ENCODE results near the gene GET3. TPM values are rescaled to one million over a fixed set of nuclear protein-coding genes. Genes with fewer than 3 reads are reported as not detected.

Gene GET3
- total and polyA plus RNA-seq, 2 of the 13 experiments (the other 11 are each of a cell fraction or from before 2014, with no cell fraction given): 57.7 to 59.4 TPM

DNA sequence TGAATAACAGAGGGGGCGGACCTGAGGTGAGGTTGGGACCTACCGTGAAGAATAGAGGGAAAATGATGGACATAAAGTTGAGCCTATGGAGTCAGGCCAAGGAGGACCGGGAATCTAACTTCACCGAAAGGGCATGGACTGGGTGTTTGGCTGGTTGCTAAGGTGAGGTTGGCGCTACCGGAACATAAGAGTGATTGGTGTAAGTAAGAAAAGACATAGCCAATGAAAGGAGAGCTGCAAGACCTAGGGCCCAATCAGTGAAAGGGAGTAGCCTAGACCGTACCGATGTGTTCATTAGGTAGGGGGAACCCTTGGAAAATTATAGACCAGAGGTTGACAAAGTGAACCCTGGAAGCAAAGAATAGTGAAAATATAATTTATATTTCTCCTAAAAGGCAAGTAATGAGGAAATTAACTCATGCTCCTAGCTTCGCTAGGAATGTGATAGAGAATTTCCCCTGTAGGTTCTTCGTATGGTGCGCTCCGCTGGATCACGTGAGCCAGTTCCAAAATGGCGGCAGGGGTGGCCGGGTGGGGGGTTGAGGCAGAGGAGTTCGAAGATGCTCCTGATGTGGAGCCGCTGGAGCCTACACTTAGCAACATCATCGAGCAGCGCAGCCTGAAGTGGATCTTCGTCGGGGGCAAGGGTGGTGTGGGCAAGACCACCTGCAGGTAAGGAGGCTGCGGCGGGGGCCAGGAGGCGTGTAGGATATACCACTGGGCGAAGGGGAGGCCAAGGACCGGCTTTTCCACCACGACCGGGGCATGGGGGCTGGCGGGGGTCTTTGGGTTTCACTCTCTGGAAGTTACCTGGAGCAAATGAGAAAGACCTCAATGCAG is at the start of gene GET3 (continued):
- TF ChIP-seq ZNF337 (CRISPR knock-in tag; IDR thresholded peaks at IDR 0.05; ENCODE audit: borderline replicate concordance, low read depth) (no peak), FOXA3 (CRISPR knock-in tag; IDR thresholded peaks at IDR 0.05) (no peak), ZFYVE20 (CRISPR knock-in tag; IDR thresholded peaks at IDR 0.05; ENCODE audit: borderline replicate concordance, low read depth) (no peak), SRY (CRISPR knock-in tag; IDR thresholded peaks at IDR 0.05) (no peak), ZNF446 (CRISPR knock-in tag; IDR thresholded peaks at IDR 0.05) (no peak), RNF2 (conservative IDR thresholded peaks at IDR 0.05; ENCODE audit: low read depth) (0 out of 2 replicates have a peak, but pooled peaks have one; percentile 15), ZNF136 (CRISPR knock-in tag; IDR thresholded peaks at IDR 0.05; ENCODE audit: low read depth) (no peak), ZNF720 (CRISPR knock-in tag; IDR thresholded peaks at IDR 0.05) (no peak), YEATS4 (CRISPR knock-in tag; IDR thresholded peaks at IDR 0.05; ENCODE audit: borderline replicate concordance) (no peak), DR1 (CRISPR knock-in tag; IDR thresholded peaks at IDR 0.05) (peak; percentile 13; the same call in 1 of the 2 replicates), ZMAT3 (CRISPR knock-in tag; conservative IDR thresholded peaks at IDR 0.05) (no peak), TAF1 (CRISPR knock-in tag; IDR thresholded peaks at IDR 0.05) (peak; percentile 71), ZNF563 (CRISPR knock-in tag; IDR thresholded peaks at IDR 0.05) (no peak), MYNN (CRISPR knock-in tag; IDR thresholded peaks at IDR 0.05; ENCODE audit: low read depth) (no peak), ZNF10 (CRISPR knock-in tag; IDR thresholded peaks at IDR 0.05; ENCODE audit: borderline replicate concordance, low read depth) (no peak), MTA1 (CRISPR knock-in tag; IDR thresholded peaks at IDR 0.05; ENCODE audit: borderline replicate concordance) (no peak), MED13 (CRISPR knock-in tag; IDR thresholded peaks at IDR 0.05) (no peak), TCF7L2 (IDR thresholded peaks at IDR 0.05; ENCODE audit: low read depth, low read length) (no peak), KDM6A (CRISPR knock-in tag; IDR thresholded peaks at IDR 0.05; ENCODE audit: low read depth) (no peak), SNAI1 (CRISPR knock-in tag; IDR thresholded peaks at IDR 0.05; ENCODE audit: borderline replicate concordance) (peak; percentile 37; the same call in 1 of the 2 replicates), YEATS2 (CRISPR knock-in tag; IDR thresholded peaks at IDR 0.05; ENCODE audit: borderline replicate concordance) (peak; percentile 70), ZNF160 (CRISPR knock-in tag; IDR thresholded peaks at IDR 0.05) (0 out of 2 replicates have a peak, but pooled peaks have one; percentile 56), NPAS2 (CRISPR knock-in tag; IDR thresholded peaks at IDR 0.05; ENCODE audit: borderline replicate concordance) (no peak)
- TF ChIP-seq, protein P1, sequence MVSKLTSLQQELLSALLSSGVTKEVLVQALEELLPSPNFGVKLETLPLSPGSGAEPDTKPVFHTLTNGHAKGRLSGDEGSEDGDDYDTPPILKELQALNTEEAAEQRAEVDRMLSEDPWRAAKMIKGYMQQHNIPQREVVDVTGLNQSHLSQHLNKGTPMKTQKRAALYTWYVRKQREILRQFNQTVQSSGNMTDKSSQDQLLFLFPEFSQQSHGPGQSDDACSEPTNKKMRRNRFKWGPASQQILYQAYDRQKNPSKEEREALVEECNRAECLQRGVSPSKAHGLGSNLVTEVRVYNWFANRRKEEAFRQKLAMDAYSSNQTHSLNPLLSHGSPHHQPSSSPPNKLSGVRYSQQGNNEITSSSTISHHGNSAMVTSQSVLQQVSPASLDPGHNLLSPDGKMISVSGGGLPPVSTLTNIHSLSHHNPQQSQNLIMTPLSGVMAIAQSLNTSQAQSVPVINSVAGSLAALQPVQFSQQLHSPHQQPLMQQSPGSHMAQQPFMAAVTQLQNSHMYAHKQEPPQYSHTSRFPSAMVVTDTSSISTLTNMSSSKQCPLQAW (CRISPR knock-in tag; IDR thresholded peaks at IDR 0.05): peak; percentile 70
- TF ChIP-seq, protein P2, sequence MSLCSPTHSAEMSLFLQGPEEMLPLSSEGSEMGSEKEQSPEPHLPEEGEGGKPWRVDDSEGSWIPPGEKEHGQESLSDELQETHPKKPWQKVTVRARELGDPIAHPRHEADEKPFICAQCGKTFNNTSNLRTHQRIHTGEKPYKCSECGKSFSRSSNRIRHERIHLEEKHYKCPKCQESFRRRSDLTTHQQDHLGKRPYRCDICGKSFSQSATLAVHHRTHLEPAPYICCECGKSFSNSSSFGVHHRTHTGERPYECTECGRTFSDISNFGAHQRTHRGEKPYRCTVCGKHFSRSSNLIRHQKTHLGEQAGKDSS (CRISPR knock-in tag; IDR thresholded peaks at IDR 0.05; ENCODE audit: borderline replicate concordance, low read depth): no peak
- TF ChIP-seq, protein P3, sequence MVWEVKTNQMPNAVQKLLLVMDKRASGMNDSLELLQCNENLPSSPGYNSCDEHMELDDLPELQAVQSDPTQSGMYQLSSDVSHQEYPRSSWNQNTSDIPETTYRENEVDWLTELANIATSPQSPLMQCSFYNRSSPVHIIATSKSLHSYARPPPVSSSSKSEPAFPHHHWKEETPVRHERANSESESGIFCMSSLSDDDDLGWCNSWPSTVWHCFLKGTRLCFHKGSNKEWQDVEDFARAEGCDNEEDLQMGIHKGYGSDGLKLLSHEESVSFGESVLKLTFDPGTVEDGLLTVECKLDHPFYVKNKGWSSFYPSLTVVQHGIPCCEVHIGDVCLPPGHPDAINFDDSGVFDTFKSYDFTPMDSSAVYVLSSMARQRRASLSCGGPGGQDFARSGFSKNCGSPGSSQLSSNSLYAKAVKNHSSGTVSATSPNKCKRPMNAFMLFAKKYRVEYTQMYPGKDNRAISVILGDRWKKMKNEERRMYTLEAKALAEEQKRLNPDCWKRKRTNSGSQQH (CRISPR knock-in tag; IDR thresholded peaks at IDR 0.05; ENCODE audit: low read depth): no peak
- TF ChIP-seq, protein P4, sequence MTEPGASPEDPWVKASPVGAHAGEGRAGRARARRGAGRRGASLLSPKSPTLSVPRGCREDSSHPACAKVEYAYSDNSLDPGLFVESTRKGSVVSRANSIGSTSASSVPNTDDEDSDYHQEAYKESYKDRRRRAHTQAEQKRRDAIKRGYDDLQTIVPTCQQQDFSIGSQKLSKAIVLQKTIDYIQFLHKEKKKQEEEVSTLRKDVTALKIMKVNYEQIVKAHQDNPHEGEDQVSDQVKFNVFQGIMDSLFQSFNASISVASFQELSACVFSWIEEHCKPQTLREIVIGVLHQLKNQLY (CRISPR knock-in tag; IDR thresholded peaks at IDR 0.05): no peak

Data from HepG2 (cell line).